HUES64 (cell line): Measurements from ENCODE around the gene EEPD1.

Experiments
- H3K27ac ChIP-seq: 2 replicates; pipeline ENCODE4 v1.7.0; 2013; ENCODE audit warnings: low read depth, low read length, inconsistent platforms
- H3K27me3 ChIP-seq: 2 replicates; pipeline ENCODE4 v1.6.1; 2013; ENCODE audit warnings: mild to moderate bottlenecking, low read length; ENCODE audit not compliant: insufficient read depth
- H3K36me3 ChIP-seq: 2 replicates; pipeline ENCODE4 v1.6.1; 2013; ENCODE audit warnings: mild to moderate bottlenecking, low read length; ENCODE audit not compliant: insufficient read depth
- H3K4me1 ChIP-seq: 2 replicates; pipeline ENCODE4 v1.6.1; 2013; ENCODE audit warnings: mild to moderate bottlenecking, low read length, moderate library complexity; ENCODE audit not compliant: insufficient read depth
- H3K4me3 ChIP-seq: 2 replicates; pipeline ENCODE4 v1.5.1; 2013; ENCODE audit warnings: mild to moderate bottlenecking, low read length, moderate library complexity
- H3K9ac ChIP-seq: 2 replicates; pipeline ENCODE4 v1.6.1; 2013; ENCODE audit warnings: mild to moderate bottlenecking, low read depth, low read length
- H3K9me3 ChIP-seq: 2 replicates; pipeline ENCODE4 v1.6.1; 2013; ENCODE audit warnings: low read depth, low read length; ENCODE audit not compliant: insufficient read depth
- WGBS: fragments of 150-250, 120-280 bp; methylation state at CpG from one replicate; pipeline ENCODE4 v1.1.7; 2013; ENCODE audit warnings: missing lambda C conversion rate; 5-methylcytosine and 5-hydroxymethylcytosine counted together

Gene EEPD1

DNA sequence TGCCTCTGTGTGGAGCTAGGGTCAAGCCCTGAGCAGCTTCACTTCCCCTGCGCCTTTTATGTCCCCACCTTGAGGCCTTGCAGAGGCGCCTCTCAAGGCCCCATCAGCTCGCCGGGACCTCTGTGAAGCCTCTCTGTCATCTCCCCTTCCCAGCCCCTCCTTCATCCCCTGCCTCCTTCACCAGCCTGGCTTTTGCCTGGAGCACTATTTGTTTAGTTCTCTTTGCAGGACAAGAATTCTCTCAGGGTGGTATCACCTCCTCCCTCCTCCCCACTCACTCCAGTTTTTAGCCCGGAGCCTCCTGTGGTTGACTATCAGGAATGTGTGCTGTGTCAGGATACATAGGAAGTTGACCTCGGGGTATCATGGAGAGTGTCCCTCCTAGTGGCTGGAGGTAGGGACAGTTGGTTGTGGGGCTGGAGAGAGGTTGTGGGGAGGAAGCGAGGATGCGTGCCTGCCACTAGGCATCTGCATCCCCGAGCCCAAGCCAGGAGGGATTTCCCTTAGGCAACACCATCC, 146.8 kb downstream of the EEPD1 start:
- no peak overlapping the region for H3K4me3 ChIP-seq
- 39% methylated on average over 9 of the region's 9 CpGs for WGBS
- H3K27ac ChIP-seq, result no peak overlapping the region
- H3K27me3 ChIP-seq, result no peaks in the 10 kb centered on the region
- H3K4me1 ChIP-seq, result peaks cover 17% of the 10 kb centered on the region
- 0 out of 2 replicates have a peak, but pooled peaks cover 4% of the 10 kb centered on the region for H3K36me3 ChIP-seq
- no peaks in the 10 kb centered on the region for H3K9me3 ChIP-seq
- H3K9ac ChIP-seq, result no peak overlapping the region

DNA sequence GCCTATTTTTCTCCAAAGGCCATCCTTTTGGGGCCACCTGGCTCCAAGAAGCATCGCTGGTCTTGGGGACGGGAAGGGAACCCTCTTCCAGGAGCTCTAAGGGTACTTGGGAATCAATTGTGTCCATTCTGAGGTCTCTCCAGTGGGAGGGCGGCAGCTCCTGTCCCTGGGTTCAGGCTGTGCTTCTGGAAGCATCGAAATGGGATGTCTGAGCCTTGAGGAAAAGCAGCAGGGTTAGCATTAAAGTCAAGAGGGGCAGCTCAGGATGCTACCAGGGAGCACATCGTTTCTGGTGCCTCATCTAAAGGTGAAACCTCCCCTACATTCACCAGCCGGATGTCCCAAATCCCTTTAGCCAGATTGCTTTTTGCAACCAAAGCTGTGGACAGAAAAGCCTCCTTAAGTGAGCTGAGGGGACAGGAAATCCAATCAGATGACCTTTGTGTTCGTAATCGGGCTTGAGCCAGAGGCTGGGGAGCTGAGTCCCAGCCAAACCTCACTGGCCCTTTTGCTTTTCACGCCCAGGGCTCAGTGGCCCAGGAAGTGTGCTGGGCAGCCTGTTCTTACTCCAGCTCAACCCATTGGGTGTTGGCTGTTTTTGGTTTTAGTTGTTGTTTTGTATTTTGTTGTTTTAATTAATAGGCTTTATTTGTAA, 147.8 kb downstream of the EEPD1 start:
- H3K36me3 ChIP-seq, result 0 out of 2 replicates have a peak, but pooled peaks cover 4% of the 10 kb centered on the region
- H3K9me3 ChIP-seq, result no peaks in the 10 kb centered on the region
- H3K4me1 ChIP-seq, result peaks cover 17% of the 10 kb centered on the region
- H3K4me3 ChIP-seq, result no peak overlapping the region
- no peaks in the 10 kb centered on the region for H3K27me3 ChIP-seq
- 88% methylated on average over 9 of the region's 9 CpGs for WGBS
- H3K9ac ChIP-seq, result no peak overlapping the region
- H3K27ac ChIP-seq, result no peak overlapping the region

DNA sequence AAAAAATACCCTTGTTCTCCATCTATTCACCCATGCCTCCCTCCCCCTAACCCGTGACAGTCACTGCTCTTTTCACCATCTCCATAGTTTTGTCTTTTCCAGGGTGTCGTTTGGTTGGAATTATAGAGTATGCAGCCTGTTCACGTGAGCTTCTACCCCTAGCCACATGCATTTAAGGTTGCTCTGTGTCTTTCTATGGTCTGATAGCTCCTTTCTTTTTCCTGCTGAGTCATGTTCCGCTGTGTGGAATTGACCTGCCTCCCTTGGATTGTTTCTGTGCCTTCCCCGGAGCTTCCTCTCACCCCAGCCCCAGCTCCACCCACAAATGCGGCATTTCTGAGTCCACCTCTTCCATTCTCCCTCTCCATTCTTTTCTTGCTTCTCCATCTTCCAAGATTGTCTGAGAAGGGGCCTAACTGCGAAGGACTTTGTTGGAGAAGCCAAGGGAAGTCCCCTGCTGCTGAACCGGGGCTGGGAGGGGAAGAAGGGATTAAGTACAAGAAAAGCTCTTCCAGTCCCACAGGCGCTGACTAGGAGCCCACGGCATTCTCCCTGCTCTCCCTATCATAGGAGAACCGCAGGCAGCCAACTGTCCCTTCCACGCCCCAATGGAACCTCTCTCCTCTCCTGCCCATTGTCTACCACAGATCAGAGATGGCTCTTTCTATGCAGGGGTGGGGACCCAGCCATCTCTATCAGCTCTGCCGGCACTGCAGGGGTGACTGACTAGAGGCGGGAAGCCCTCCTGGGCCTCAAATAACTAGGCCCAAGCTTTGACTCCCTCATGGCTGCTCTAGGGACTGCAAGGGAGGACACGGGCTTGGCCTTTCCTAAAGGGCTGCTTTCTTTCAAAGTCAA, 149.1 kb downstream of the EEPD1 start:
- H3K9me3 ChIP-seq, result no peaks in the 10 kb centered on the region
- H3K36me3 ChIP-seq, result 0 out of 2 replicates have a peak, but pooled peaks cover 4% of the 10 kb centered on the region
- no peak overlapping the region for H3K4me3 ChIP-seq
- no peak overlapping the region for H3K9ac ChIP-seq
- peaks cover 17% of the 10 kb centered on the region for H3K4me1 ChIP-seq
- WGBS, result 66% methylated on average over 14 of the region's 15 CpGs
- peak overlapping the region; percentile 20; the same call in 1 of the 2 replicates for H3K27ac ChIP-seq
- H3K27me3 ChIP-seq, result no peaks in the 10 kb centered on the region

DNA sequence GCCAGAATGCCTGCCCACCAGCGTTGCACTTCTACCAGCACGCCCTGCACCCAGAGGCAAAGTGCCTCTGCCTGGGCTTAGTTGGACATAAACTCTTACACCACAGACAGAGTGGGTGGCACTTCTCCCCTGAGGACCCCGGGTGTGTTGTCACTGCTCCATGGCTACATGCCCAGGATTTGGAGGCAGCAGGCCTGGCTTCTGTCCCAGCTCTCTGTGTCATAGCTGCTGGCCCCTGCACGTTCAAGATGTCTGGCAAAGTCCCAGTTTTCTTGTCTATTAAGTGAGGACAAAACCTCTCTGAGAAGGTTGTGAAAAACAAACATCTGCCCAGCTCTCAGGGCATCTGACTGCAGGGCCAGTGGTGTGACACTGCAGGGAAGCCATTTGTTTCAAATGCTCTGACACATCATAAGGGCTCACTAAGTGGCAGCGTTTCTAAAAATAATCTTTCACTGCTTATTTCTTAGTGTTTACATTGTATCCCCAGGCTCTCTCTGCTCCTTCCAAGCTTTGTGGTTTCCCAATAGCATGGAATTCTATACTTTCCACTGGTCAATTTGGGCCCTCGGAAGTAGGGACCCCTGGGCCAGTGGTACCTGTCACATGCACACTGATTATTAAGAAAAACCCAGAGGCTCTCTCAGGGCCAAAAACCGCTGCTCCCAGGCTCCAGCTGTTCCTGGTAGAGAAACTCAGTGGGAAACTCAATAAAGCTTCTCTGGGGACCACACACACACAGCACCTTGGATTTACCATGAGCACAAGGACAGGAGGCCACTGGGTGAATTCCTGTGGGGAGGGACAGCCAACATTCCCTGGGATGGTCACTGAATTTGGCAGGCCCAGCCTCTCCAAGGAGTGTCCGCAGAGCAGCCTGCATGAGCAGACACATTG, 150.4 kb downstream of the EEPD1 start:
- Histone ChIP-seq H3K4me1 (peaks cover 17% of the 10 kb centered on the region), H3K36me3 (no peaks in the 10 kb centered on the region), H3K9ac (no peak overlapping the region), H3K27me3 (no peaks in the 10 kb centered on the region), H3K27ac (no peak overlapping the region), H3K9me3 (no peaks in the 10 kb centered on the region), H3K4me3 (no peak overlapping the region)
- 86% methylated on average over 8 of the region's 8 CpGs for WGBS

DNA sequence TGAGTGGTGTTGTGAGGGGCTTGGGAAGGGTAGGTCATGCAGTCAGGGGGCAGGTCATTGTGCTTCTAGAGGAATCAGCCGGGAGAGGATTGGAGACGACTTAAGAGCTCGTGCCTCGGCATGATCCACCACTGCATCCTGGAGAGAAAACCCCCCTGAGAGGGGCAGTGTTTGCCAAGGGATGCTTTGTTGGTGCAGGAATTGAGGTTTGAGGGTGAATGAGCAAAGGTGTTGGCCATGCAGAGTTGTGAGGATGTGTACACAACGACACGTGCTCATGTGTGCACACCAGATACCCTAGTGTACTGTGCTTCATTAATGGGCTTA, 151.0 kb downstream of the EEPD1 start:
- no peak overlapping the region for H3K4me3 ChIP-seq
- peaks cover 17% of the 10 kb centered on the region for H3K4me1 ChIP-seq
- 83% methylated on average over 6 of the region's 6 CpGs for WGBS
- no peaks in the 10 kb centered on the region for H3K36me3 ChIP-seq
- H3K27ac ChIP-seq, result no peak overlapping the region
- no peaks in the 10 kb centered on the region for H3K9me3 ChIP-seq
- H3K27me3 ChIP-seq, result no peaks in the 10 kb centered on the region
- no peak overlapping the region for H3K9ac ChIP-seq

DNA sequence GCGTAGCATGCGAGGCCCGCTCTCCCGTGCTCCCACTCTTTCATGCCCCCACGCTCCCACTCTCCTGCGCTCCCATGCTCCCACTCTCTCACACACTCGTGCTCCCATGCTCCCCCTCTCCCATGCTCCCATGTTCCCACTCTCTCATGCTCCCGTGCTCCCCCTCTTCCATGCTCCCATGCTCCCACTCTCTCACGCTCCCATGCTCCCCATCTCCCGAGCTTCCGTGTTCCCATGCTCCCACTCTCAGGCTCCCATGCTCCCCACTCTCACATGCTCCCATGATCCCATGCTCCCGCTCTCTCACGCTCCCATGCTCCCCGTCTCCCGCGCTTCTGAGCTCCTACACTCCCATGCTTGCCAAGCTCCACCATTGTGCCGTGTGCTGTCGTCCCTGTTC, 152.2 kb downstream of the EEPD1 start:
- WGBS, result 96% methylated on average over 18 of the region's 18 CpGs
- H3K9me3 ChIP-seq, result no peaks in the 10 kb centered on the region
- H3K27me3 ChIP-seq, result no peaks in the 10 kb centered on the region

DNA sequence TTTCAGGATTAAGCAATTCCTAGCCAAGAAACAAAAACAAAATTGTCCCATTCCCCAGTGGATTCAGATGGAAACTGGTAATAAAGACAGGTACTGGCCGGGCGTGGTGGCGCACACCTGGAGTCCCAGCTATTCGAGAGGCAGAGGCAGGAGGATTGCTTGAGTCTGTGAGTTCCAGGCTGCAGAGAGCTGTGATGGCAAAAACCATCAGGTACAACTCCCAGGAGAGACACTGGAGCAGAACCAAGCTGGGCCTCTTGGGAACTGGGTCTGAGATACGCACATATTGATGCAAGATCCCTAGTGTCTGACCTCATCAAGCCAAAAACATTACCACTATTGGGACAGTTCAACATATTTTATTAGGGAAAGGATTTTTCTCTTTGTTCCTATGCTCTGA, 152.6 kb downstream of the EEPD1 start:
- Histone ChIP-seq H3K4me3 (no peak overlapping the region), H3K4me1 (peaks cover 13% of the 10 kb centered on the region), H3K9ac (no peak overlapping the region), H3K27me3 (no peaks in the 10 kb centered on the region), H3K9me3 (no peaks in the 10 kb centered on the region), H3K27ac (no peak overlapping the region), H3K36me3 (no peaks in the 10 kb centered on the region)
- WGBS, result 96% methylated on average over 5 of the region's 5 CpGs

More for the DNA sequence above, 152.2 kb downstream of the EEPD1 start:
- no peaks in the 10 kb centered on the region for H3K36me3 ChIP-seq
- H3K4me1 ChIP-seq, result peaks cover 12% of the 10 kb centered on the region
- H3K4me3 ChIP-seq, result no peak overlapping the region
- H3K27ac ChIP-seq, result no peak overlapping the region
- no peak overlapping the region for H3K9ac ChIP-seq

DNA sequence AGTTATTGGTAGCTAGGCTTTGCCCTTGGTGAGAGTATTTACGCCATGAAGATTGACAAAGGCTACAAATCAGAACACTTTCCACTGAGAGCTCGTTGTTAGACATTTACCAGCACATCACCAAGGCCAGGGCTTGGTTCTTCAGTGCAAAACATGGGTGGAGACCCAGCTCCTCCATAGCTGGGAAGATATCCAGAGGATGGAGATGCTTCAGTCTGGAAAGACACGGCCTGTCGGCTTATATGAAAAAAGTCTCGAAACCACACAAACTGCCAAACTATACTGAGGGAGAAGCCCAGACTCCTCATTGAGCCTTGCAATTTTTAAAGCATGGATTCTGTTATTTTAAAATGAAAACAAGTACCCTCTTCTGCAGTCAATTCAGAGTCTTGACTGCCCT, 153.2 kb downstream of the EEPD1 start:
- Histone ChIP-seq H3K36me3 (no peaks in the 10 kb centered on the region), H3K4me1 (peaks cover 15% of the 10 kb centered on the region), H3K9ac (no peak overlapping the region), H3K4me3 (no peak overlapping the region), H3K27me3 (no peaks in the 10 kb centered on the region), H3K9me3 (no peaks in the 10 kb centered on the region), H3K27ac (no peak overlapping the region)
- 98% methylated on average over 5 of the region's 5 CpGs for WGBS

DNA sequence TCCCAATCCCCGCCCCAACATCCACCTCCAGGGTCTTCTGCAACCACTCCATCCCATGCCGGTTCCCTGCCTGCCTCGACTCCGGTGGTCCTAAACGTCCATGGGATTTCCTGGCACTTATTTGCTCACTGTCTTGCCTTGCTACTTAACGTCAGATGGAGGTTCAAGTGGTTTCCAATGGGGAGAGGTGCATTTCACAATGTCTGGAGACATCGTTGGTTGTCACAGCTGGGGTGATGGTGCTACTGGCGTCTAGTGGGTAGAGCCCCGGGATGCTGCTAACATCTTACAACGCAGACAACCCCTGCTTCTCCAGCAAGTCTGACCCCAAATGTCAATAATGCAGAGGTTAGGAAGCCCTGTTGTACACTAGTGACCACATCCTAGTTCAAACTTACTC, 153.7 kb downstream of the EEPD1 start:
- Histone ChIP-seq H3K9me3 (no peaks in the 10 kb centered on the region), H3K36me3 (no peaks in the 10 kb centered on the region), H3K4me3 (no peak overlapping the region), H3K9ac (no peak overlapping the region), H3K4me1 (peaks cover 15% of the 10 kb centered on the region), H3K27me3 (no peaks in the 10 kb centered on the region), H3K27ac (no peak overlapping the region)
- 92% methylated on average over 10 of the region's 10 CpGs for WGBS

DNA sequence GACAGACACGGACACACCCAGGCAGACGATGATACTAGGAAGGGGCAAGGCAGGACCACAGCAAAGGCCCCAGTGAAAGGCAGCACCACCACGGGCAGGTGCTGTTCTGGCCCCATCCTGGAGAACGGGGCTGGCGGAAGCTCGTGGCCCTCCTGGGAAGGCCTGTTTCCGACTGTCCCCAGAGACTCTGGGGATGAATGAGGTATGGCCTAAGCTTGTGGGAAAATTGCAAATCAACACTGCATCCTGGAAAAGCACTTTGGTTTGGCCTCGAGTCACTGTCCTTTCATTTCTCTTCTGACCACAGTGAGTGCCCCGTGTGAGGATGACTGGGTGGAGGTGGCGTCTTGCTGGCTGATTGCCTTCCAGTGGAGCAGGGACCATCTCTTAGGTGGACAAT, 155.0 kb downstream of the EEPD1 start:
- no peaks in the 10 kb centered on the region for H3K36me3 ChIP-seq
- WGBS, result 93% methylated on average over 10 of the region's 10 CpGs
- H3K27ac ChIP-seq, result no peak overlapping the region
- H3K27me3 ChIP-seq, result no peaks in the 10 kb centered on the region
- H3K9me3 ChIP-seq, result no peaks in the 10 kb centered on the region
- H3K4me3 ChIP-seq, result no peak overlapping the region
- H3K9ac ChIP-seq, result no peak overlapping the region
- H3K4me1 ChIP-seq, result peaks cover 11% of the 10 kb centered on the region

DNA sequence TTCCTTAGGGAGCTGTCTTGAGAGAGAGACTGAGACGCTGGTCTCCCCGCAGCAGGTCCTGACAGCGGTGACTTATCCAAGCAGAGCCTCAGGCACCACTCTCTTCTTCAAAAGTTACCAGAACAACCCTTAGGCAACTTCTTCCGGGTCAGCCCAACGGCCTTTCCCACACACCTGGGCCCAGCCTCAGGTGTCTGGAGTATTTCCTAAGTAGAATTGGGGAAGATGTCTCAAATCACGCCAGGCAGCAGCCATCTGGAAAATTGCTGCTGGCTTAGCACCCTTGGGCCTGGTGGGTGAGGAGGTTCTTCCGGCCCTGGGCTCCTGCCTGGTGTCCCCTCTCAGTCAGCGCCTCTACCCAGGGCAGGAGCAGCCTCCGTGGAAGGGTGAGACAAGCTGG, 156.2 kb downstream of the EEPD1 start:
- no peaks in the 10 kb centered on the region for H3K27me3 ChIP-seq
- H3K27ac ChIP-seq, result no peak overlapping the region
- 91% methylated on average over 9 of the region's 9 CpGs for WGBS
- H3K36me3 ChIP-seq, result no peaks in the 10 kb centered on the region
- H3K4me1 ChIP-seq, result 0 out of 2 replicates have a peak, but pooled peaks cover 3% of the 10 kb centered on the region
- H3K9ac ChIP-seq, result no peak overlapping the region
- no peaks in the 10 kb centered on the region for H3K9me3 ChIP-seq
- no peak overlapping the region for H3K4me3 ChIP-seq
